T-helper 17 cell (primary cell): ENCODE results near the gene WDR48. TPM values are rescaled to one million over a fixed set of nuclear protein-coding genes. Genes with fewer than 3 reads are reported as not detected.

ENCODE experiments used
- ATAC-seq: fragments of 150-1000 bp; cut with Tn5 transposase; 2 replicates; pipeline ENCODE4 v1.10.0; 2021; ENCODE audit warnings: mild to moderate bottlenecking, moderate library complexity
- DNase-seq, 3 donors: peaks; one replicate each; pipeline versions ENCODE4 v3.0.0 to v3.0.0-alpha.2; 2020 to 2021
- H3K9me3 ChIP-seq: one replicate; pipeline ENCODE4 v1.7.0; 2013; ENCODE audit warnings: low read length, mild to moderate bottlenecking; ENCODE audit not compliant: control insufficient read depth, poor library complexity, severe bottlenecking
- H3K27ac Mint-ChIP-seq: one replicate; pipeline ENCODE4 v1.8.0; 2022; ENCODE audit warnings: mild to moderate bottlenecking, moderate library complexity, mixed read lengths
- H3K27me3 Mint-ChIP-seq: one replicate; pipeline ENCODE4 v1.8.0; 2022; ENCODE audit warnings: mixed read lengths
- H3K36me3 Mint-ChIP-seq: one replicate; pipeline ENCODE4 v1.8.0; 2022; ENCODE audit warnings: low read depth, mixed read lengths
- H3K4me1 Mint-ChIP-seq: one replicate; pipeline ENCODE4 v1.8.0; 2022; ENCODE audit warnings: mild to moderate bottlenecking, mixed read lengths
- H3K4me3 Mint-ChIP-seq: one replicate; pipeline ENCODE4 v1.8.0; 2022; ENCODE audit warnings: mild to moderate bottlenecking, moderate library complexity, mixed read lengths
- total RNA-seq, 4 donors: library from RNA in 2 of 4; stranded (reverse) in 2 of 4; gene quantifications; one replicate each; pipeline ENCODE4 v1.2.3 and lab custom pipeline; 2022 to 2026

WDR48 gene
- total RNA-seq, 2 donors from 2014 or later = 102 to 107 TPM

DNA sequence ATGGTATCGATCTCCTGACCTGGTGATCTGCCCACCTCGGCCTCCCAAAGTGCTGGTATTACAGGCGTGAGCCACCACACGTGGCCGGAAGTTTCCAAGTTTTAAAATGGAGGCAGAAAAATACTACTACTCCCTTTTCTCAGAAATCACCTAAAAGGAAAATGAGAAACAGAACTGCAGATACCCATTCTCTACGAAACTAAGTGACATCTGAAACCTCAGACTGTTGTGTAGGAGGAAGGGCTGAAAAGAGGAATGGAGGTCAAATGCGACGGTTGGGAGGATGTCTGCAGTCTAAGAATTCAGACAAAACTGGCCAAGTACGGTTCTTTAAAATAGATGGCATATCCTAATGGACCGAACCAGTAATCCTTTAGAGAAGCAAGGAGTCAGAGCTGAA, 24.1 kb downstream of the WDR48 start:
- H3K4me1 Mint-ChIP-seq = peaks cover 12% of the 10 kb centered on the region
- DNase-seq (no peak), ATAC-seq (no peak)
- peak overlapping the region; percentile 12 for H3K4me3 Mint-ChIP-seq
- H3K27ac Mint-ChIP-seq = peak overlapping the region; percentile 16
- H3K36me3 Mint-ChIP-seq = peaks cover 16% of the 10 kb centered on the region
- H3K27me3 Mint-ChIP-seq = no peaks in the 10 kb centered on the region
- no peaks in the 10 kb centered on the region for H3K9me3 ChIP-seq

GRCh38 chr3:39079530-39079929, 27.7 kb downstream of the WDR48 start:
- DNase-seq (no peak), ATAC-seq (no peak)
- Mint-ChIP-seq H3K27ac (no peak overlapping the region), H3K27me3 (no peaks in the 10 kb centered on the region), H3K36me3 (peaks cover 23% of the 10 kb centered on the region), H3K4me1 (peaks cover 19% of the 10 kb centered on the region), H3K4me3 (no peak overlapping the region)
- H3K9me3 ChIP-seq = no peaks in the 10 kb centered on the region

DNA sequence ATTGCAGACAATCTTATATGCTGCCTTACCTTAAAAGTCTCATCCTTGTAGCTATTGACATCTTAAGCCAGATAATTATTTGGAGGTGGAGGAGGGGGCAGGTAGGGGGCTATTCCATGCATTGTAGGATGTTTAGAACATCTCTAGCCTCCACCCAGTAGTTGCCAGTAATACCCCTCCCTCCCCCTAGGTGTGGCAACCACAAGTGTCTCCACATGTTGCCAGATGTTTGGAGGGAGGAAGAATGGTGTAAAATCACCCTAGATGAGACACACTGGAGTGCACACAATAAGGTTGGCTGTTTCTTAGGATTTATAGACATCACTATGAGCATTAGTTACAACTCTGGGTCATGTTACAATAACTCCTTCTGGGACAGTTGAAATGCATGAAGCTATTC, 28.2 kb downstream of the WDR48 start:
- DNase-seq = no peak
- Mint-ChIP-seq H3K4me3 (no peak overlapping the region), H3K4me1 (peaks cover 19% of the 10 kb centered on the region), H3K27me3 (no peaks in the 10 kb centered on the region), H3K36me3 (peaks cover 21% of the 10 kb centered on the region), H3K27ac (peak overlapping the region; percentile 3)
- no peaks in the 10 kb centered on the region for H3K9me3 ChIP-seq
- peak; percentile 48 for ATAC-seq

- Mint-ChIP-seq H3K4me3 (peak overlapping the region; percentile 61), H3K27me3 (no peaks in the 10 kb centered on the region), H3K36me3 (peaks cover 19% of the 10 kb centered on the region), H3K27ac (peak overlapping the region; percentile 61), H3K4me1 (peaks cover 22% of the 10 kb centered on the region)
- ATAC-seq (no peak), DNase-seq (no peak)
- H3K9me3 ChIP-seq = no peaks in the 10 kb centered on the region
Measured at GRCh38 chr3:39082666-39083313, 31.0 kb downstream of the WDR48 start.

DNA sequence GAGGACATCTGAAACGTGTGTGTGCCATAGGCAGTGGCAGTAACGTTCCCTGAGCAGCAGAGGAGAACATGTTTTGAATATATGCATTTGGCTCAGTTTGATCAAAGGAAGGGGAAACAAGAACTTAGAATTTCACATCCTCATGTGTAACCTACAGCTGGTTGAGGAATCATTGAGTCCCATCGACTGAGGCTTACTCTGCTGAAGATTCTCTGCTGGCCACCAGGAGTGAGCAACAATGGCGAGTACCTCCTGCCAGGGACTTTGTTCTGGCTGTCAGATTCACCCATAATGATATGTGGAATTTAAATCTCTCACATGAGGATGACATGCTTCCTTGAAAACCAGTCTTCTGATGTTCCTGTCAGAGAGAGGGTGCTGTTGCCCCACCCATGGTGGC, 34.3 kb downstream of the WDR48 start:
- peaks cover 17% of the 10 kb centered on the region for H3K36me3 Mint-ChIP-seq
- DNase-seq = no peak
- peaks cover 13% of the 10 kb centered on the region for H3K4me1 Mint-ChIP-seq
- no peak overlapping the region for H3K4me3 Mint-ChIP-seq
- no peaks in the 10 kb centered on the region for H3K9me3 ChIP-seq
- H3K27ac Mint-ChIP-seq = no peak overlapping the region
- H3K27me3 Mint-ChIP-seq = no peaks in the 10 kb centered on the region
- ATAC-seq = no peak

DNA sequence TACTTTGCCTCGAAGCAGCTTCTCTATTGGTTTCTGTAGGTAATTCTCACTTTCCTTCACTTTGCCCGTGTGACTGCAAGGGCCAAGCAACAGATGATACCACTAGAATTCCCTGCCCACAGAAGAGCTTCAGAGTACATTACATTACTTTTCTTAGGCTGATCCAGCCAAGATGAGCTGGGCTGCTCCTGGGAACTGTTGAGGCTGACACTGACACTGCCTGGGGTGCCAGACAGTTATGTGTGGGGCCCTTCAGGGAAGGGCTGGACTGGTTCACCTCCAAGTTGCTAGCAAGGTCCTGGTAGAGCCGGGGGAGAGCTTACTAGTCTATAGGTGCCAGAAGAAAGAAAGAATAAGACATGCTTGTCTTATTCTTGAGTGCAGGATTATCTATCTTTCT, 36.6 kb downstream of the WDR48 start:
- Mint-ChIP-seq H3K27ac (peak overlapping the region; percentile 49), H3K4me1 (peaks cover 7% of the 10 kb centered on the region), H3K27me3 (no peaks in the 10 kb centered on the region), H3K36me3 (peaks cover 9% of the 10 kb centered on the region), H3K4me3 (no peak overlapping the region)
- DNase-seq = no peak
- ATAC-seq = peak; percentile 30
- H3K9me3 ChIP-seq = no peaks in the 10 kb centered on the region

GRCh38 chr3:39088889-39089288, 37.1 kb downstream of the WDR48 start:
- H3K36me3 Mint-ChIP-seq = peaks cover 8% of the 10 kb centered on the region
- no peaks in the 10 kb centered on the region for H3K9me3 ChIP-seq
- peak overlapping the region; percentile 49 for H3K27ac Mint-ChIP-seq
- no peaks in the 10 kb centered on the region for H3K27me3 Mint-ChIP-seq
- DNase-seq (no peak), ATAC-seq (no peak)
- H3K4me1 Mint-ChIP-seq = peaks cover 7% of the 10 kb centered on the region
- H3K4me3 Mint-ChIP-seq = no peak overlapping the region

- H3K4me3 Mint-ChIP-seq = no peak overlapping the region
- no peak for DNase-seq
- H3K9me3 ChIP-seq = no peaks in the 10 kb centered on the region
- ATAC-seq = peak; percentile 18
- H3K27ac Mint-ChIP-seq = no peak overlapping the region
- peaks cover 10% of the 10 kb centered on the region for H3K36me3 Mint-ChIP-seq
- peaks cover 7% of the 10 kb centered on the region for H3K4me1 Mint-ChIP-seq
- H3K27me3 Mint-ChIP-seq = no peaks in the 10 kb centered on the region
Measured at GRCh38 chr3:39090922-39091321, 39.1 kb downstream of the WDR48 start.

GRCh38 chr3:39094851-39095677, 43.2 kb downstream of the WDR48 start:
- DNase-seq = no peak
- ATAC-seq = no peak
- Mint-ChIP-seq H3K27ac (peak overlapping the region; percentile 53), H3K4me1 (peaks cover 3% of the 10 kb centered on the region), H3K27me3 (no peaks in the 10 kb centered on the region), H3K4me3 (no peak overlapping the region), H3K36me3 (peaks cover 6% of the 10 kb centered on the region)
- no peaks in the 10 kb centered on the region for H3K9me3 ChIP-seq

DNA sequence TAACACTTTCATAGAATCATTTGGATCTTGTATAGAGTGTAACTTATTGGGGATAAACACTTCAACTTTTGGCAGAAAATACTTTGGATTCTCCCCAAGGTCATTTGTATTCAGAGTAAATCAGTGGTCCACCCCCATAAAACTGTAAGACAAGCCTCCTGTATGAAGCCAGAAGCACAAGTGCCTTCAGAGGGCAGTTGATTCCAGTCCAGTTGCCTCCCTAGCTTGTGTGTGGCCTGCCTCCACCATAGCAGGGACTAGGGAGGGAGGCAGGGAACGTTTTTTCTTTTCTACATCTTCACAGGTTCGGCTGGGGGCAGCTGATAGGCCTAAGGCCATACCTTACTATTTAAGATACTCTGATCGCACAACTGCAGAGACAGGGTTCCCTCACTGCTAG, 44.0 kb downstream of the WDR48 start:
- no peak for DNase-seq
- peak overlapping the region; percentile 53 for H3K27ac Mint-ChIP-seq
- H3K36me3 Mint-ChIP-seq = peaks cover 6% of the 10 kb centered on the region
- peaks cover 3% of the 10 kb centered on the region for H3K4me1 Mint-ChIP-seq
- H3K27me3 Mint-ChIP-seq = no peaks in the 10 kb centered on the region
- no peak overlapping the region for H3K4me3 Mint-ChIP-seq
- no peaks in the 10 kb centered on the region for H3K9me3 ChIP-seq
- no peak for ATAC-seq

DNA sequence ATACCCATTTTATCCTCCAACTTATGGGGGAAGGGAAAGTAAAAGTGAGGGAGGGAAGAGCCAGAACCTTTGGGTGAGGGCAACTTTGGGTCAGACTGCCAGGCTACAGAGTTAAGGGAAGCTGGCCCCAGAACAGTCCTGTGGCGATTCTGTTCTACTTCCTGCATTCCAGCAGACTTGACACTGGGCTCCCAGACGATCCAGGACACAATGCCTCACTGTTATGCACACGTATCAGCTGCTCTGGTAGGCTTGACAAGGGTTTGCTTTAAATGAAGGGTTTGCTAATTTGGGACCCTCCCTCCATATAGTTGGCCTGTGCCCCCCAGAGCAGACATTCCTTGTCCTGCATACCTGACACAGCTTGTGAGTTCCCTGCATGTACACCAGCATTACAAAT, 45.0 kb downstream of the WDR48 start:
- Mint-ChIP-seq H3K4me1 (peaks cover 9% of the 10 kb centered on the region), H3K36me3 (peaks cover 6% of the 10 kb centered on the region), H3K27me3 (no peaks in the 10 kb centered on the region), H3K27ac (peak overlapping the region; percentile 47), H3K4me3 (no peak overlapping the region)
- ATAC-seq = no peak
- DNase-seq = no peak
- H3K9me3 ChIP-seq = no peaks in the 10 kb centered on the region

- Mint-ChIP-seq H3K36me3 (peaks cover 3% of the 10 kb centered on the region), H3K4me1 (peaks cover 14% of the 10 kb centered on the region), H3K27me3 (no peaks in the 10 kb centered on the region), H3K4me3 (no peak overlapping the region), H3K27ac (peak overlapping the region; percentile 47)
- no peaks in the 10 kb centered on the region for H3K9me3 ChIP-seq
- no peak for ATAC-seq
- DNase-seq = no peak
Measured at GRCh38 chr3:39097716-39098472, 46.1 kb downstream of the WDR48 start.

DNA sequence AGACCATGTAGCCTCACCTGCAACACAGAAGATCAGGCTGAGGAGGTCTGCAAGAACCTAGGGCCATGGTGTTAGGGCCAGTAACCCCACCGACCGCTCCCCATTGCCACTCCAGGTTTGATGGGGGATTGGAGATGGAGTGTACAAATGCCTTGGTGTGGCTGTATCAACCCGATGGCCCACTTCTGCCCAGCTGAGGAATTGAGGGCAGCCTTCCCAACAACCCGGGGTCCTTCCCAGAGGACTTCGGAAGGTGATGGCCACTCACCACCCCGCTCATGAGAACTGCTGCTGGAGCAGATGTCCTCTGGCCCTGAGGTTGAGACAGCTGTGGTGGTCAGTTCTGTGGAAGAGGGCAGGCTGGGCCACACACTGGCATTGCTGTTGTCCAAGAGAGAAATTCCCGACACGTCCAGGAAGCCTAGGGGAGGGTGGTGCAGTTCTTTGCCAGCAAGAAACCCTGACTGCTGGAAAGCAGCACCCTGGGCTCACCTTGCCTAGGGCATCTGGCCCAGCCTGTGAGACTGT, 46.7 kb downstream of the WDR48 start:
- Mint-ChIP-seq H3K27ac (no peak overlapping the region), H3K4me1 (peaks cover 17% of the 10 kb centered on the region), H3K27me3 (no peaks in the 10 kb centered on the region), H3K36me3 (peaks cover 3% of the 10 kb centered on the region), H3K4me3 (peak overlapping the region; percentile 31)
- DNase-seq (no peak), ATAC-seq (no peak)
- no peaks in the 10 kb centered on the region for H3K9me3 ChIP-seq
